Ecto neural progenitor cell (in vitro differentiated cells): ENCODE results near the gene SPATA21.
"Not testable (repeated sequence)": the region's sequence is repeated elsewhere in the genome, so short reads cannot be mapped to it uniquely, and the experiment has no call there.

Source experiments
- DNase-seq: peaks from one replicate; pipeline ENCODE4 v3.0.0-alpha.2; 2018; ENCODE audit warnings: low spot score

The SPATA21 gene

GRCh38 chr1:16383888-16384287, 53.3 kb downstream of the SPATA21 start:
- DNase-seq: no peak

DNA sequence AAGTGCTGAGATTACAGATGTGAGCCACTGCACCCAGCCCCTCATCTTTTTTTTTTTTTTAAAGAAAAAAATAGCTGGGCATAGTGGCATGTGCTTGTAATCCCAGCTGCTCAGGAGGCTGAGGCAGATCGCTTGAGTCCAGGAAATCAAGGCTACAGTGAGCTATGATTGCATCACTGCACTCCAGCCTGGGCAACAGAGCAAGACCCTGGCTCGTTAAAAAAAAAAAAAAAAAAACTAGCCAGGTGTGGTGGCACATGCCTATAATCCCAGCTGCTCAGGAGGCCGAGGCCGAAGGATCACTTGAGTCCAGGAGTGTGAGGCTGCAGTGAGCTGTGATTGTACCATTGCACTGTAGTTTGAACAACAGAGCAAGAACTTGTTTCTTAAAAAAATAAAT, 56.4 kb downstream of the SPATA21 start:
- DNase-seq: no peak

DNA sequence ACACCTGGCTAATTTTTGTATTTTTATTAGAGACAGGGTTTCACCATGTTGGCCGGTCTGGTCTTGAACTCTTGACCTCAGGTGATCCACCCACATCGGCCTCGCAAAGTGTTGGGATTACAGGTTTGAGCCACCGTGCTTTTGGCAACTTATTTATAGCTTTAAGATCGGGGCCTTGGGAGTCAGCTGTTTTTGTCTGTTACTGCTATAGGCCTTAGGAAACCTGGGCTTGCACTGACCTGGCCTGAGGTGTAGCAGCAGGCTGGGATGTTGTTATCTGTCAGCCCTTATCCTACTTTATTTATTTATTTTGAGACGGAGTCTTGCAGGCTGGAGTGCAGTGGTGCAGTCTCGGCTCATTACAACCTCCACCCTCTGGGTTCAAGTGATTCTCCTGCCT, 58.8 kb downstream of the SPATA21 start:
- DNase-seq: no peak

- DNase-seq: no peak
These were observed 60.3 kb downstream of the SPATA21 start for GRCh38 chr1:16376971-16377370.

- DNase-seq: no peak
These were observed 61.5 kb downstream of the SPATA21 start for GRCh38 chr1:16375521-16376340.

DNA sequence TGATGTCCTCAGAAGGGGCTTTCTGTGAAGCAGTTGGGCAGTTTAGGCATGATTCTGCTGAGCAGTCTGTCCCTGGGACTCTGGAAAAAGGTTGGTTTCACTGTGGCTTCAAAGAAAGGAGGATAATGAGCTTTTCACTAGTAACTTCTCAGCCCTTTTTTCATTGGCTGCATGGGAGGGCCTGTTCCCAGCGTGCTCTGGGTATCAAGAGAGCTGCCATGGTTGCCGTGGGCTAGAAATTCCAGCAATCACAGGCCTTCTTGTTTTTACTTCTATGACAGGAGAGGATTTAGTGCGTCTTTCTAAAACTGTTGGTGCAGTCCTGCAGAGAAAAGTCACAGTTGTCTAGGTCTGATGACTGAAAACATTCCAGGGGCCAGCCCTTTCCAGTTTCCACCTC, 63.0 kb downstream of the SPATA21 start:
- DNase-seq: no peak

GRCh38 chr1:16372535-16373285, 64.5 kb downstream of the SPATA21 start:
- no peak for DNase-seq

DNA sequence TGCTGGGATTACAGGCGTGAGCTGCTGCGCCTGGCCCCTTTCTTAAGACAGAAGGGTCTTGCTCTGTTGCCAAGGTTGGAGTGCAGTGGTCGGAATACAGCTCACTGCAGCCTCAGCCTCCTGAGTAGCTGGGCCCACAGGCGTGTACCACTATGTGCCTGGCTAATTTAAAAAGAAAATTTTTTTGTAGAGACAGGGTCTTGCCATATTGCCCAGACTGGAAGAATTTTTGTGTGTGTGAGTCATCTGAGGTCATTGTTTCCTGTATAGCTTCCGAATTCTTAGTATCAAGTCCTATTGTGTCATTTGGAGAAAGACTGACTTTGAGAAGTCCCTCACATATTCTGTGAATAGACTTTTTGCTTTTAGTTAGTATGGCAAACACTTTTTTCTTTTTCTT, 65.5 kb downstream of the SPATA21 start:
- DNase-seq: no peak

GRCh38 chr1:16369821-16370220, 67.4 kb downstream of the SPATA21 start:
- no peak for DNase-seq

DNA sequence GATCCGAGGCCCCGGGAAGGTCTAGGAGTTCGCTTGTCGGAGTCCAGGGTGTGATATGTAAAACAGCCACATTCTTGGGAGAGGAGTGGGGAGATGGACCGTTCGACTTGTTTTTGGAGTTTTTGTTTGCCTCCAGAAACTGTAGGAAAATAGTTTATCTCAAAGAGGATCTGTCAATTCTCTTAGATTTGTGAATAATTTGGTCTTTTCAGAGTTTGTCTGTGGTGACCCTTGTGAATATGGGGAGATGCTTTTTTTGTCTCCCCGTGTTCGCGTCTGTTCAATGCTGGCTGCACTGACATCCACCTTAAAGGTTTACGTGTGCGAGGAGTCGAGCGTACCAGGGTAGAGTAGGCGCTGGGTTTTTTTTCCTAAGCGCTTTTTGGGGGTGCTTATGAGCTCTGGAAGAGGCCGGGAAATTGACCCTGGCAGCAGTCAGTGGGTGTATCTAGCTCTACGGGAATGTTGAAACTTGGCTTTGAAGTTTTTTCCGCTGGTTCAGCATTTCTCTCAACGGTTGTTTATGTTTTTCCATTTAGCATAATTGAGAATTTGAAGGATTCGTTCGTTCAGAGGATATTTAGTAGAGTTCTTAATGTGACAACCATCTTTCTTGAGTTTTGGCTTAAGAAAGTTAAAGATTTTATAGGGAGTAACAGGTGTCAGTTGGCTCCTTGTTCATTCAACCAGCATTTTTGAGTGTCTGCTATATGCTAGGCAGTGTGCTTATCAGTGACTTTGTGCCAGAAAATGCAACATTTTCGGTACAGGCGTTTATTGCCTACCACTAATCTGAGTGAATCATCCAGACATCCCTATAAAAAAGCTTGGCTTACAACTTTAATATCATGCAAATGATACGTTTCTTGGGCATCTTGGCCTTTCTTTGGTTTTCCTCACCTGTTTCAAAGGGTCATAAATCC, 69.0 kb downstream of the SPATA21 start:
- no peak for DNase-seq

DNA sequence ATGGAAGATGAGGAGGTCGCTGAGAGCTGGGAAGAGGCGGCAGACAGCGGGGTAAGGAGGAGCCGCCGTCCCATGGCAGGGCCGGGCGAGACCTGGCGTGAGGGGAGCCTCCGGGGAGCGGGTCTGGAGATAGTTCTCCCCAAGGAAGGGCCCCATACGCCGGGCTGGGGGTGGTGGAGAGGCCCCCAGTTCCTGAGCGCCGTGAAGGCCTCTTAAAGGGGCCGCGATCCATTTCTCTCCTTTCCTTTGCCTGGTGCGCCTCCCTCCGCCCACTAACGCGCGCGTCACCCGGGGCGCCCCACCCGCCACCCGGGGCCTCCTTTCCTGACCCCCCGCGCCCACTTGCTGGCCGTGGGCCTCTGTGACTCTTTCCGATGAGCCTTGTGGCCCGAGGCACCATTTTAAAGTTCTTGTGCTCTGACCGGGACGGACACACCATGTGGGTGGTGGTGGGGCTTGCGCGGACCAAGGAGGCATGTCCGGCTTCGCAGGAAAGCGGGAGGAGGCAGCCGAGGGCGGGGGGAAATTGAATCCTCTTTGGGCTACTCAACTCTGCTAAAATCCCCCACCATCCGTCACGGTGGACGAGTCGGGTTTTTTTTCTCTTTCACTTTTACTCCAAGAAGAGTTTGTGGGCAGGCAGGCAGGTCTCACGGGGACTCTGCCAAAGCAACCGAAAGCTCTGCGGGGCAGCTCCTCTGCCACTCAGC, 69.8 kb downstream of the SPATA21 start:
- DNase-seq: peak; percentile 87

GRCh38 chr1:16366722-16367257, 70.4 kb downstream of the SPATA21 start, which contains the start of gene SZRD1:
Gene SZRD1, plus strand, starts transcription at chr1:16367242. Its CDS starts 16 bp downstream, at chr1:16367258.
- peak; percentile 96 for DNase-seq

DNA sequence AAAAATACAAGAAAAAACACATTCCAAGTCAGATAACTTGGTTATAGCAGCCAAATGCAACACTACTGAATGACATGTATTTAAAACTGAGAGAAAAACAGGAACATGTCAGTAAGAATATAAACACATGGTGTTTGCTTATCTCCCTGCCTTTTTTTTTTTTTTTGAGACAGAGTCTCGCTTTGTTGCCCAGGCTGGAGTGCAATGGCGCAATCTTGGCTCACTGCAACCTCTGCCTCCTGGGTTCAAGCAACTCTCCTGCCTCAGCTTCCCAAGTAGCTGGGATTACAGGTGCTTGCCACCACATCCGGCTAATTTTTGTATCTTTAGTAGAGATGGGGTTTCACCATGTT, 72.1 kb downstream of the SPATA21 start:
- not testable (repeated sequence) for DNase-seq

DNA sequence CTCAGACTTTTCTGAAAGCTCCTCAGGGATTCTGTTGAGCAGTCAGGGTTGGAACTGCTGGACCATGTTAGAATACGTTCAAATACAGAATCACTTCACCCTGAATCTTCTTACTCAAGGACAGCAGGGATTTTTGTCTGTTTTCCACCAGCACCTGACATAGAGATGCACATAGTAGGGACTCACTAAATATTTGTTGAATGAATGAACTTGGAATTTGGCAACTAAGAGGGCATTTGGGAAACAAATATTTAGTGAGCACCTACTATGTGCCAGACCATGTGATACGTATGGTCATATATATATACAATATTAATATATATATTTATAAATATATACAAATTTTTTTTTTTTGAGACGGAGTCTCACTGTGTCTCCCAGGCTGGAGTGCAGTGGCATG, 80.4 kb downstream of the SPATA21 start:
- DNase-seq: no peak

DNA sequence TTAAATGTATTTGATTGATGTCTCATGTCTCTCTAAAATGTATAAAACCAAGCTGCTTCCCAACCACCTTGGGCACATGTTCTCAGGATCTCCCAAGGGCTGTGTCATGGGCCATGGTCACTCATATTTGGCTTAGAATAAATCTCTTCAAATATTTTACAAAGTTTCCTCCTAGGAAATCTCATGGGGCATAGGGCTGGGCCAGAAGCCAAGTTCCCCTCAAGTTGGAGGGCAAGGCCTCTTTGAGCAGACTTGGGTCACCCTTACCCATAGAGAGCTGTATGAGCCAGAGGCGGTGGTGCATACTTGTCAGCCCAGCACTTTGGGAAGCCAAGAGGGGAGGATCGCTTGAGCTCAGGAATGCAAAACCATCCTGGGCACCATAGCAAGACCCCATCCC, 82.6 kb downstream of the SPATA21 start:
- no peak for DNase-seq

DNA sequence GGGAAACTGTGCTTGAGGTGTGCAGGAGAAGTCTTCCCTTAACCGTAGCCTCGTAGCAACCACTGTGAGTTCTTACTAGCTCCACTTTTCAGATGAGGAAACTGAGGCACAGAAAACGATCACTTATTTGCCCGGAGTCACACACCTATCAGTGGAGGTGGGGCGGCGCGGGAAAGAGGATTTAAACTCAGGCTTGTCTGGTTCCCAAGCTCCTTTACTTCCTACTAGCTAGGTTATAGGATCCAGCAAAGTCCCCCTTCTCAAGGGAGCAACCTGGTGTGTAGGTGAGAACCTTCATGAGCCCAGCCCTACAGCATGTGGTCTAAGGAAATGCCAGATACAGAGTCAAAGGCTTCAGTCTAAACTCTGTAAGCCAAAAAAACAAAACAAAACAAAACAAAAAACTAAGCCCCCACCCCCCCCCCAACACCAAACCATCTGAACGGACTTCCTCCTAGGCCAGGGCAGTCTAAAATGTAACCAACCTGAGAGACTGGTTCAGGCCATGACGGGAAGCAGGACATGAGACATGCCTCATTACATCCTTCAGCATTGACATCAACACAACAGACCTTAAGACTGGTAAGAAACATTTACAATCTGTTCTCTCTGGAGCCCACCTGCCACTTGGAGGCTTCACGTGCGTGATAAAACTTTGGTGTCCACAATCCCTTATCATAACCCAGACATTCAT, 84.2 kb downstream of the SPATA21 start:
- DNase-seq: no peak

- DNase-seq: peak; percentile 97
These were observed 85.0 kb downstream of the SPATA21 start, which contains the start of gene FBXO42 for GRCh38 chr1:16351994-16352841. Gene FBXO42, minus strand, starts transcription at chr1:16352480. Its CDS starts 37,062 bp downstream, at chr1:16315418.

- DNase-seq: no peak
These were observed 85.7 kb downstream of the SPATA21 start for GRCh38 chr1:16351456-16351993.

GRCh38 chr1:16349847-16350406, 87.3 kb downstream of the SPATA21 start:
- DNase-seq: no peak
